H1 (cell line): ENCODE data around the gene REM2. TPM values are rescaled to one million over a fixed set of nuclear protein-coding genes. Genes with fewer than 3 reads are reported as not detected.

Experiments
- NRF1 ChIP-seq: IDR thresholded peaks from 2 replicates; pipeline ENCODE4 v1.6.1; 2011; ENCODE audit warnings: mild to moderate bottlenecking, low read depth, low read length, improper control_type of control experiment
- SP4 ChIP-seq: IDR thresholded peaks from 2 replicates; pipeline ENCODE4 v1.6.1; 2012; ENCODE audit warnings: low read length, inconsistent platforms
- polyA plus RNA-seq, 7 experiments: library from polyadenylated mRNA; depleted of rRNA in 3 of 7; stranded (reverse) in 5 of 7; unstranded in 2 of 7; fragments of >200 nt in 5 of 7; fragments of 200-250 nt in 2 of 7; gene quantifications; 1 replicate in 5 of 7; 2 replicates in 1 of 7; 4 replicates in 1 of 7; pipeline versions ENCODE4 v1.2.1 to v1.2.3, GENCODE V29; 2011 to 2013; ENCODE audit warnings: missing spikeins in 2 of 7, mixed read lengths in 2 of 7
- total RNA-seq: library from RNA; stranded (reverse); fragmentation: NEBNext Ultra II Directional; extraction: Animal tissue kit (Norgen Biotek cat#: 25700); gene quantifications from 2 replicates; pipeline ENCODE4 v1.2.1, GENCODE V29; 2021

The REM2 gene
- total and polyA plus RNA-seq, 2 of the 8 experiments (the other 6 are each of a cell fraction or from before 2014, with no cell fraction given) = 1.00 to 1.1 TPM

- no peak for TF ChIP-seq NRF1
- no peak for TF ChIP-seq SP4
These were observed 6.0 kb upstream of the REM2 start (continued) for GRCh38 chr14:22877000-22877501.
